Endothelial cell of umbilical vein (primary cell): ENCODE measurements around the gene TSR3. TPM values are rescaled to one million over a fixed set of nuclear protein-coding genes. Genes with fewer than 3 reads are reported as not detected.

Experiments used
- BruUV-seq: library from RNA; stranded (reverse); fragments of 400-500 nt; replicated peaks from 2 replicates; lab custom pipeline; 2021; lab: Mats Ljungman, UMichigan
- CTCF ChIA-PET: fragments of 300-600, 350-600 bp; sonication (Branson Sonifier 250); formaldehyde crosslinking; loops from one replicate; lab custom pipeline; 2021; ENCODE audit warnings: antibody characterized with exemption, inconsistent platforms; lab: Charles Lee
- POLR2A ChIA-PET: fragments of 300-600, 350-600 bp; sonication (Branson Sonifier 250); formaldehyde crosslinking; loops from one replicate; lab custom pipeline; 2021; ENCODE audit warnings: antibody characterized with exemption, inconsistent platforms; lab: Charles Lee
- DNase-seq: peaks from one replicate; pipeline ENCODE4 v3.0.0-alpha.2; 2011; ENCODE audit warnings: low read depth, low spot score
- FAIRE-seq: peaks from 2 replicates; lab custom pipeline; 2011; peaks lifted over from hg19 to GRCh38; lab: Jason Lieb, UNC
- H2AFZ ChIP-seq: 2 replicates; pipeline ENCODE4 v1.6.0; 2012; ENCODE audit warnings: low read depth, low read length, control low read depth, inconsistent platforms
- H3K27ac ChIP-seq: 2 replicates; pipeline ENCODE4 v1.5.1; 2011; ENCODE audit warnings: low read depth, mild to moderate bottlenecking, control low read depth, low read length, moderate library complexity; ENCODE audit not compliant: insufficient read depth
- H3K27me3 ChIP-seq, 2 experiments: 2 replicates each; pipeline versions ENCODE4 v1.6.0 to v1.6.1; 2011; ENCODE audit warnings: low read length in 2 of 2, mixed read lengths in 1 of 2; ENCODE audit not compliant: control insufficient read depth in 2 of 2, insufficient read depth in 2 of 2
- H3K36me3 ChIP-seq, 2 experiments: 2 replicates in 1 of 2; 3 replicates in 1 of 2; pipeline ENCODE4 v1.5.1; 2011; ENCODE audit warnings: low read length in 2 of 2, mild to moderate bottlenecking in 1 of 2, moderate library complexity in 1 of 2; ENCODE audit not compliant: control insufficient read depth in 2 of 2, insufficient read depth in 2 of 2; ENCODE audit errors: extremely low read depth in 1 of 2
- H3K4me1 ChIP-seq: 3 replicates; pipeline ENCODE4 v1.5.1; 2011; ENCODE audit warnings: mild to moderate bottlenecking, low read length; ENCODE audit not compliant: control insufficient read depth, insufficient read depth; ENCODE audit errors: extremely low read depth
- H3K4me2 ChIP-seq: 2 replicates; pipeline ENCODE4 v1.6.1; 2011; ENCODE audit warnings: low read length, control low read depth, mixed read lengths; ENCODE audit not compliant: insufficient read depth
- H3K4me3 ChIP-seq, 3 experiments: fragments of 200-600 bp in 1 of 3; sonication (generic), shearing (Covaris generic) in 1 of 3; replicated peaks in 1 of 3; 2 replicates each; pipeline ENCODE4 v1.5.1; 2011 to 2016; ENCODE audit warnings: control low read depth in 3 of 3, low read length in 3 of 3, mild to moderate bottlenecking in 2 of 3, inconsistent platforms in 1 of 3, low read depth in 1 of 3, moderate library complexity in 1 of 3; ENCODE audit not compliant: insufficient read depth in 1 of 3
- H3K79me2 ChIP-seq: 2 replicates; pipeline ENCODE4 v1.6.0; 2012; ENCODE audit warnings: low read length, inconsistent platforms; ENCODE audit not compliant: control insufficient read depth, insufficient read depth
- H3K9ac ChIP-seq: replicated peaks from 2 replicates; pipeline ENCODE3; 2011; ENCODE audit warnings: low read length, control low read depth; ENCODE audit not compliant: insufficient read depth; ENCODE audit errors: extremely low read depth
- H3K9me1 ChIP-seq: replicated peaks from 3 replicates; pipeline ENCODE4 v1.6.0; 2011; ENCODE audit warnings: mild to moderate bottlenecking, low read length; ENCODE audit not compliant: control insufficient read depth, insufficient read depth; ENCODE audit errors: extremely low read depth
- H3K9me3 ChIP-seq: replicated peaks from 2 replicates; pipeline ENCODE4 v1.5.1; 2012; ENCODE audit warnings: low read length, inconsistent platforms; ENCODE audit not compliant: control insufficient read depth, insufficient read depth
- H4K20me1 ChIP-seq: replicated peaks from 2 replicates; pipeline ENCODE3; 2011; ENCODE audit warnings: mild to moderate bottlenecking, low read length; ENCODE audit not compliant: control insufficient read depth, insufficient read depth; ENCODE audit errors: extremely low read depth
- EZH2 ChIP-seq: IDR thresholded peaks from 2 replicates; pipeline ENCODE4 v1.6.1; 2012; ENCODE audit warnings: borderline replicate concordance, low read depth, mild to moderate bottlenecking, moderate library complexity, low read length, inconsistent platforms; ENCODE audit not compliant: severe bottlenecking
- FOS ChIP-seq: IDR thresholded peaks from 2 replicates; pipeline ENCODE4 v1.6.1; 2011; ENCODE audit warnings: mild to moderate bottlenecking, low read length, moderate library complexity, borderline replicate concordance; ENCODE audit not compliant: insufficient read depth
- GATA2 ChIP-seq: IDR thresholded peaks from 2 replicates; pipeline ENCODE4 v1.7.0; 2011; ENCODE audit warnings: low read depth, mild to moderate bottlenecking, moderate library complexity, mixed read lengths, low read length; ENCODE audit not compliant: insufficient read length, insufficient read depth
- JUN ChIP-seq: IDR thresholded peaks from 2 replicates; pipeline ENCODE4 v1.6.1; 2011; ENCODE audit warnings: borderline replicate concordance, low read depth; ENCODE audit not compliant: insufficient read length, insufficient read depth
- MYC ChIP-seq: IDR thresholded peaks from one replicate; pipeline ENCODE4 v1.6.1; 2011; ENCODE audit warnings: mild to moderate bottlenecking, low read depth, low read length
- POLR2A ChIP-seq: IDR thresholded peaks from 2 replicates; pipeline ENCODE4 v1.6.1; 2012; ENCODE audit warnings: low read depth, mild to moderate bottlenecking, control low read depth, low read length
- POLR2AphosphoS5 ChIP-seq: IDR thresholded peaks from 2 replicates; pipeline ENCODE4 v1.6.1; 2012; ENCODE audit warnings: low read depth, mild to moderate bottlenecking, control low read depth, low read length, moderate library complexity; ENCODE audit not compliant: insufficient read depth
- dilution Hi-C: fragments of 300-500 bp; cut with MboI; formaldehyde crosslinking; loops from one replicate; pipeline ENCODE4 v1.15.0; 2019; ENCODE audit warnings: low sequenced_read_pairs; ENCODE audit not compliant: extremely low pct_ligation_motif_present
- intact Hi-C: fragments of 100-400 bp; cut with micrococcal nuclease; formaldehyde crosslinking; loops from one replicate; pipeline ENCODE4 v1.10.0; 2022
- polyA plus RNA-seq, 4 experiments: library from polyadenylated mRNA; depleted of rRNA in 3 of 4; stranded (reverse) in 3 of 4; unstranded in 1 of 4; fragments of >200 nt; gene quantifications; 2 replicates each; pipeline versions ENCODE4 v1.2.1 to v1.2.3, GENCODE V29; 2011 to 2012; ENCODE audit warnings: missing spikeins in 1 of 4
- total RNA-seq: library from RNA; stranded (reverse); gene quantifications from 2 replicates; pipeline ENCODE4 v1.2.3, GENCODE V29; 2021
- TF ChIP-seq, protein P1 (sequence below): IDR thresholded peaks from 2 replicates; pipeline ENCODE4 v1.6.1; 2011; ENCODE audit not compliant: insufficient read depth, insufficient read length
- TF ChIP-seq, protein P2 (sequence below), 2 donors: IDR thresholded peaks; 1 replicate in 1 of 2; 2 replicates in 1 of 2; pipeline ENCODE4 v1.5.1; 2011; ENCODE audit warnings: low read length in 2 of 2, mild to moderate bottlenecking in 2 of 2, moderate library complexity in 2 of 2, control low read depth in 1 of 2, inconsistent platforms in 1 of 2, low read depth in 1 of 2; ENCODE audit not compliant: insufficient read depth in 1 of 2; ENCODE audit errors: extremely low read depth in 1 of 2

Gene TSR3
- total and polyA plus RNA-seq, 2 donors (not counting 3 experiments of a cell fraction or from before 2014, with no cell fraction given): 65.4 to 82.7 TPM

- dilution Hi-C loops (no loop called here), intact Hi-C loops (no loop called here)
- Histone ChIP-seq H3K79me2 (no peaks in the 10 kb centered on the region), H3K9me1 (no peaks in the 10 kb centered on the region), H3K9me3 (no peaks in the 10 kb centered on the region), H4K20me1 (no peaks in the 10 kb centered on the region), H3K27ac (no peak overlapping the region), H3K27me3 (no peaks in the 10 kb centered on the region), H3K36me3 (peaks cover 0 to 27% of the 10 kb centered on the region in 2 experiments), H3K4me2 (no peak overlapping the region), H2AFZ (no peak overlapping the region), H3K9ac (no peak overlapping the region), H3K4me1 (no peaks in the 10 kb centered on the region), H3K4me3 (no peak overlapping the region)
- POLR2A ChIA-PET: no interaction called here
- FAIRE-seq: no peak
- no peak for DNase-seq
- no TSS peak for BruUV-seq
- CTCF ChIA-PET: no interaction called here
- TF ChIP-seq POLR2A: no peak
- TF ChIP-seq POLR2AphosphoS5: no peak
- TF ChIP-seq, protein P1, sequence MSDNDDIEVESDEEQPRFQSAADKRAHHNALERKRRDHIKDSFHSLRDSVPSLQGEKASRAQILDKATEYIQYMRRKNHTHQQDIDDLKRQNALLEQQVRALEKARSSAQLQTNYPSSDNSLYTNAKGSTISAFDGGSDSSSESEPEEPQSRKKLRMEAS: no peak
- TF ChIP-seq FOS: no peak
- no peak for TF ChIP-seq JUN
- no peak for TF ChIP-seq GATA2
- TF ChIP-seq EZH2: no peak
- TF ChIP-seq MYC: no peak
- TF ChIP-seq, protein P2, sequence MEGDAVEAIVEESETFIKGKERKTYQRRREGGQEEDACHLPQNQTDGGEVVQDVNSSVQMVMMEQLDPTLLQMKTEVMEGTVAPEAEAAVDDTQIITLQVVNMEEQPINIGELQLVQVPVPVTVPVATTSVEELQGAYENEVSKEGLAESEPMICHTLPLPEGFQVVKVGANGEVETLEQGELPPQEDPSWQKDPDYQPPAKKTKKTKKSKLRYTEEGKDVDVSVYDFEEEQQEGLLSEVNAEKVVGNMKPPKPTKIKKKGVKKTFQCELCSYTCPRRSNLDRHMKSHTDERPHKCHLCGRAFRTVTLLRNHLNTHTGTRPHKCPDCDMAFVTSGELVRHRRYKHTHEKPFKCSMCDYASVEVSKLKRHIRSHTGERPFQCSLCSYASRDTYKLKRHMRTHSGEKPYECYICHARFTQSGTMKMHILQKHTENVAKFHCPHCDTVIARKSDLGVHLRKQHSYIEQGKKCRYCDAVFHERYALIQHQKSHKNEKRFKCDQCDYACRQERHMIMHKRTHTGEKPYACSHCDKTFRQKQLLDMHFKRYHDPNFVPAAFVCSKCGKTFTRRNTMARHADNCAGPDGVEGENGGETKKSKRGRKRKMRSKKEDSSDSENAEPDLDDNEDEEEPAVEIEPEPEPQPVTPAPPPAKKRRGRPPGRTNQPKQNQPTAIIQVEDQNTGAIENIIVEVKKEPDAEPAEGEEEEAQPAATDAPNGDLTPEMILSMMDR (IDR thresholded peaks at IDR 0.05; ENCODE audit: extremely low read depth in 1 of 2, insufficient read depth in 1 of 2, low read depth in 1 of 2, low read length in 2 of 2): no peak
Observed at GRCh38 chr16:1395444-1396031, 43.9 kb upstream of the TSR3 start.
